LHCN-M2 (cell line): ENCODE data around the gene LRRD1. TPM values are rescaled to one million over a fixed set of nuclear protein-coding genes. Genes with fewer than 3 reads are reported as not detected.
"Not testable (repeated sequence)": the region's sequence is repeated elsewhere in the genome, so short reads cannot be mapped to it uniquely, and the experiment has no call there.

Source experiments
- DNase-seq: peaks from one replicate; pipeline ENCODE4 v3.0.0-alpha.2; 2012; ENCODE audit warnings: low read depth
- total RNA-seq: library from RNA; depleted of rRNA; stranded (reverse); fragments of >200 nt; gene quantifications from 2 replicates; pipeline ENCODE4 v1.2.3, GENCODE V29; 2014

LRRD1 gene
- total RNA-seq, 1 experiment from 2014 or later: 0.06 TPM

DNA sequence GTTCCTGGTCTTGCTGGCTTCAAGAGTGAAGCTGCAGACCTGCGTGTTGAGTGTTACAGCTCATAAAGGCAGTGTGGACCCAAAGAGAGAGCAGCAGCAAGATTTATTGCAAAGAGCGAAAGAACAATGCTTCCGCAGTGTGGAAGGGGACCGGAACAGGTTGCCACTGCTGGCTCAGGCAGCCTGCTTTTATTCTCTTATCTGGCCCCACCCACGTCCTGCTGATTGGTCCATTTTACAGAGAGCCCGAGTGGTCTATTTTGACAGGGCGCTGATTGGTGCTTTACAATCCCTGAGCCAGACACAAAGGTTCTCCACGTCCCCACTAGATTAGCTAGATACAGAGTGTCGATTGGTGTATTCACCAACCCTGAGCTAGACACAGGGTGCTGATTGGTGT lies 36.2 kb downstream of the LRRD1 start:
- not testable (repeated sequence) for DNase-seq

DNA sequence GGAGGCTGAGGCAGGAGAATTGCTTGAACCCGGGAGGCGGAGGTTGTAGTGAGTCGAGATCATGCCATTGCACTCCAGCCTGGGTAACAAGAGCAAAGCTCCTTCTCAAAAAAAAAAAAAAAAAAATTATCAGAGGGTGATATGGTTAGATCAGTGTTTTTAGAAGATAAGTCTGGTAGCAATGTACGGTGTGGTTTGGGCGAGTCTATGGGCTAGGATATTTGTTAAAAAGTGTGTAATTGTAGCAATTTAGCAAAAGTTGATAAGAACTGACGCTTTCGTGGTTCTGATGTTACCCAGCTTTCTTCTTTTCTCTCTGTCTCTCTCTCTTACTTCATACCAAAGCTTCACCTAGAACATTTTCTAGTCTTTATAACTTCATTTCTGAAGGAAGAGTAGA lies 37.8 kb downstream of the LRRD1 start:
- DNase-seq: no peak

DNA sequence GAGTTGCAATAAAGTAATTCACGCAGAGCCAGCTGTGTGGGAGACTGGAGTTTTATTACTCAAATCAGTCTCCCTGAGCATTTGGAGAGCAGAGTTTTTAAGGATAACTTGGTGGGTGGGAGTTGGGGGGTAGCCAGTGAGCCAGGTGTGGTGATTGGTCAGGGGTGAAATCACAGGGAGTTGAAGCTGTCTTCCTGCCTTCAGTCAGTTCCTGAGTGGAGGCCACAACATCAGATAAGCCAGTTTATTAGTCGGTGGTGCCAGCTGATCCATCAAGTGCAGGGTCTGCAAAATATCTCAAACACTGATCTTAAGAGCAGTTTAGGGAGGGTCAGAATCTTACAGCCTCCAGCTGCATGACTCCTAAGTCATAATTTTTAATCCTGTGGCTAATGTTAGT lies 41.4 kb downstream of the LRRD1 start:
- no peak for DNase-seq

DNA sequence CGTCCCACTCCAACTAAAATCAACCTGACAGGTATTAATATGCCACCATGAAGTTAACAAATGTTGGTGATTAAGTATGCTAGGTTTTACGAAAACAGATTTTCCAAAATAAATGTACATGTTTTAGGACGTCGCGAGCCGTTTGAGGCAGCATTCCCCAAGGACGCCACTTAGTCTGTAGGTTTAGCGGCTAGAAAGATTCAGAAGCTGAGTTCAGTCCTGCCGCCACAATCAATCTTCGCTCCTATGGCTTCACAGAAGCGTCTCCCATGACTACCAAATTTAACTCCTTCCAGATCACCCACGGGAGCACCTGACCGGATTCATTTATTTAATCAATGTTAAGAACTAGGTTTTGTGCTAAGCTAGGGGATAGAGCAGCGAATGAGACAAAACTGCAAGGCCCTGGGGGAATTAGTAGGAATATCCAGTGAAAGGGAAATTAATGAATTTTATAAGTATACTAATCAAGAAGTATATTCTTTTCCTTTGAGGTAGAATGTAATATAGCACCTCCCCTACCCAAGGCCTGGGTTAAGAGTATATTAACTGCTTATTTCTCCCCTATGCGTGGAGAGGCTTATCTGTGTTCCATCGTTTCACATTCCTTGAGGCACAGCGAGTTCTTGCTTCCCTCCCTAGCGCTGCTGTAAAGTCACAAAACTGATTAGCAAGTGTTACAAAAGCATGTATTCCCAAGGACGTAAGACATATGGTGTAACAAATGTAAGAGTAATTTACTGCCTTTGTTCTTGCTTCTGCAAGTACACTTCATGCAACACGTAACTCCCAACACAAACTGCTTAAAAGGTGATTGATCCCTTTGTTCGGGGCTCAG lies 43.7 kb downstream of the LRRD1 start:
- no peak for DNase-seq

DNA sequence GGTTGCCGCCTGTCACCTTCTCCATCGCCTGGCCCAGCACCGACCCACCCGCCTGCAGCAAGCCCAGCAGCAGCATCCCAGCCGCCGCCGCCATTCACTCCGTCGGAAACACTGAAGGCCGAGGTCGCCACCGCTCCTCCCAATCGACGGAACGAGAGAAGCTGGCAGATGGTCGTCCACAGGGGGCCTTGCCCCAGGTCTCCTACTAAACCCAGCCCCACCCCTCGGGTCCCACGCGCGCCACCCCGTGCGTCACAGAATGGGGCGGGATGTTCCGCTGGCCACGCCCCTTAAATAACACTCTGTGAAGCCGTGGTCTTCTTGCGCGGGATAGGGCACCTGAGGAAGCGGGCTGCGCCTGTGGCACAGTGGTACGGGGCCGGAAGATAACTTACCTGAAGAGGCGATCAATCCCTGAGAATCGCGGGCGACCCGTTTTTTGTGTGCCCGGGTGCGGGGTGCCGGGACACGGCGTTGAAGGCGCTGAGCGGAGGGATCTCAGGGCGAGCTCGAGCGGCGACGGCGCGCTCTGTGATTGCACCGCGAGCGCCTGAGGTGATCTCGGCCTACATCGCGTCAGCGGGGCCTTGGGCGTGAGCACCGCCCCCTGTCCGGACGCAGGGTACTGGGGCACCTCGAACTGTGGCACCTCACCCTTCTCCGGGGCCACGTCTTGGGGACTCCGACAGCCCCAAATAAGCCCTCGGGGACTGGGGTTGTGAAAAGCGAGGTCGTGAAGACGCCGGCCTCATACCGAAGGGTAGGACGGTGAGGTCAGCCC lies 44.5 kb downstream of the LRRD1 start, which contains the start of gene CYP51A1:
CYP51A1 (minus strand) TSS at position 207 of the 781 bp plus-strand sequence; CDS start at position 94, 113 bp downstream.
- peak; percentile 92 for DNase-seq

DNA sequence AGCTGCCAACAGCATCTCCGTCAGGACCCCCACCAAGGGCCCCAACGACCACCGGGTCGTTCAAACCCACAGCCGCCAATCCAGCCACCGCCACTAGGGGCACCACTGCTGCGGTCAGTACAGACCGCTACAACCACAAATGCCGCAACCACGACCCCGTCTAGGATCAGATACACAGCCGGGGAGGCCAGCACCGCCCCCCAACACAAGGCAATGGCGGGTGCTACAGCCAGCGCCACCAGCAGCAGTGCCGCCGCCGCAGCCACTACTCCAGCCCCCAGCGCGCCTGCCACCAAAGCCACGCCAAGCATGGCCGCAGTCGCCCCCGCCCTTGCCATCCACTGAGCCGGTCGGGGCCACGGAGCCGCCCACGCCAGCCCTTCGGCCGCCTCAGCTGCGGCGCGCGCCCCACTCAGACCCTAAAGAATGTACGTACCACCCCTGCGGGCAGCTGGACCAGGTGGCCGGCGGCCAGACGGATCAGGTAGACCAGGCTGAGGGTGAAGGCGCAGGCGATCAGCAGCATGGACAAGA lies 45.1 kb downstream of the LRRD1 start:
- peak; percentile 56 for DNase-seq

DNA sequence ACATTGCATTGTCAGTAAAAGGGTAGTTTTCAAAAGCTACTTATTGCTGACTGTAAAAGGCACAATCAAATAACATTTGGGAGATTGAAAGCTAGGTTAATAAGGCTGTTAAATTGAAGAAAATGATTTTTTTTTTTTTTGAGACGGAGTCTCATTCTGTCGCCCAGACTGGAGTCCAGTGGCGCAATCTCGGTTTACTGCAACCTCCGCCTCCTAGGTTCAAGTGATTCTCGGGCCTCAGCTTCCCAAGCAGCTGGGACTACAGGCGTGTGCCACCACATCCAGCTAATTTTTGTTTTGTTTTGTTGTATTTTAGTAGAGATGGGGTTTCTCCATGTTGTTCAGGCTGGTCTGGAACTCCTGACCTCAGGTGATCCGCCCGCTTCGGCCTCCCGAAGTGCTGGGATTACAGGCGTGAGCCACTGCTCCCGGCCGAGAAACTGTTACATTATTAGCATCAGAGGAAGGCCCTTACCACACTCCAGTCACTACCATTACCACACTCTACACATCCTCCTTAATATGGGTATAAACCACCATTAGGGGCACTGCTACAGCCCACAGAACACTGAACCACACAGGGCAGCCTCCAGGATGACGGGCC lies 45.7 kb downstream of the LRRD1 start:
- DNase-seq: no peak

DNA sequence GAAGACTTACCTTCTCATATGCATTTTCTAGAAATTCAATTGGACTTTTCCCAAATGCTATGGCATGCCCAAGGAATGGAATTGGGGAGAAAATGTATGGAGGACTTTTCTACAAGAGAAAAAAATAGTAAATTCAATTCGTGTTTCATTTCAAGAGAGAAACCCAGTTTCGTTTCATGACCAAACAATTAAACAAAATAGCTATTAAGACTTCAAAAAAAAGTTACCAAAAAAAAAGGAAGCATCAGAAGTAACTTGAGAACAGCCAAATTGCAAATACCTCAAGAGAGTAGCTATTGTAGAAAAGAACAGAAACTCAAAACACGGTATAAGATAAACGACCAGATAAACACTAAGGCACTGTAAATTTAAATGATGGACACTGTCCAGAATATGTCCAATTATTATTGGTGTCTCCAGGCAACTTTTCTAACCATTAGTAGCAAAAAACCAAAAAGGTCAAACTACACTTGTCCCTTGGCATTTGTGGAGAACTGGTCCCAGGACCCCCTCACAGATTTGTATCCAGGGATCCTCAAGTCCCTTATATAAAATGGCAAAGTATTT lies 47.1 kb downstream of the LRRD1 start:
- no peak for DNase-seq

DNA sequence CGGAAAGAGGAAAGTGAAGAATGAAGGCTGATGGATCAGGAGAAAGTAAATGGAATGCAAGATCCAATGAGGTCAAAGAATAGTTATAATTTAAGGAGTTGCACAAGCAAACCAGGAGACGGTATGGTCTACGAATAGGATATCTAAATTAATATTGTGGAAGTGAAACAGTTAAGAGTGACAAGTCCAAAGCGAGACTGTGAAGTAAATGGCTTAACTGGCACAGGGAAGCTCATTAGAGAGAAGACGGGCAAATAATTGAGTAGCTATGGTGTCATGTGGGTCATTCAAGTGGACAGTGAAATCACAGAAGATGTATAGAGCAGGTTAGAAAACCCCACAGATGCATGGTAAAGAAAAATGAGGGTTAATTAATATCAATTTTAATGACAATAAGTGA lies 47.8 kb downstream of the LRRD1 start:
- no peak for DNase-seq

DNA sequence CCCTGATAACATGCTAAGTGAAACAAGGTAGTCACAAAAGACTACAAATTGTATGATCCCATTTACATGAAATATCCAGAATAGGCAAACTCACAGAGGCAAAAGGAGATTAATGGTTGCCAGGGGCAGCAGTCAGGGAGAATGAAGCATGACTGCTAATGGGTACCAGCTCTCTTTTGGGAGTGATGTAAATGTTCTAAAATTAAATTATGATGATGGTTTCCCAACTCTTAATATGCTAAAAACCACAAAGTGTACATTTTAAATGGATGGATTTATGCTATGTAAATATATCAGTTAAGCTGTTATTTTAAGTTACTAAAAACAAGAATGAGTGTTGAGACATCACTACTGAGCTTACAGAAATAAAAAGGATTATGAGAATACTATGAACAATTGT lies 57.3 kb downstream of the LRRD1 start:
- no peak for DNase-seq

DNA sequence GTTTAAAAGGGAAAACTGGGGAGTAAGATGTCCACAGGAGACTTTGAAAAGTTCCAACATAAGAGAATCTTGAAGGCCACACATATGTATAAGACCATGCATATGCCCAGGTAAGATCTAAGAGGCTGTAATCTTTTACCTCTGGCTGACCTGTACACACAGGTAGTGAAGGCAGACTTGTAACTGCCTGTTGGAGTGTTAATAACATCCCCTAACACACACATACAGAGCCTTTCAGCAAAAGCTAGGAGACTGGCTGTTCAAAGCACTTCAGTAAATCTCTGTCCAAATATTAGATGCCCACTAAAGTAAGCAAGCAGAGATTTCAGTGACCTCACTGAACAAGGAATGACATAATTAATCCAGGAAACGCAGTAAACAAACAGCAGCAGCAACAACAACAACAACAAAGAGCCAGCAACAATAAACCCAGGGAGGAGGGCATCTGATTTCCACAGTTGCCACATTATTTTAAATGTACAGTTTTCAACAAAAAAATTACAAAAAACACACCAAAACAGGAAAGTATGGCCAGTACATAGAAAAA lies 59.7 kb downstream of the LRRD1 start:
- DNase-seq: no peak

DNA sequence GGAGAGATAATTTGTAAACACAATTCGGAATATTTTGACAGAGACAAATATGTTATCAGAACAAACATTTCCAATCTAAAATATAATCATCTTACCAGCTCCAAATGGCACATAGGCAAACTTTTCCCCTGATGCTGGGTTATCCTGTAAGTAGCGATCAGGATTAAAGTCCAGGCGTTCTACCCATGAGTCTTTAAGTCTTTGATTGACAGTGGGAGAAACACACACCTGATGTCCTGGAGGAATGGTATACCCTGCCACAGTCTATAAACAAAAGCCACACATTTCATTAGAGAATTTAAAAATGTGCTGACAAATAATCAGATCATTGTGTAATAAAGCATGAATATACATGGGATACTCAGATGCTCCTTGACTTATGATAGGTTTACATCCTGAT lies 62.0 kb downstream of the LRRD1 start:
- DNase-seq: no peak

DNA sequence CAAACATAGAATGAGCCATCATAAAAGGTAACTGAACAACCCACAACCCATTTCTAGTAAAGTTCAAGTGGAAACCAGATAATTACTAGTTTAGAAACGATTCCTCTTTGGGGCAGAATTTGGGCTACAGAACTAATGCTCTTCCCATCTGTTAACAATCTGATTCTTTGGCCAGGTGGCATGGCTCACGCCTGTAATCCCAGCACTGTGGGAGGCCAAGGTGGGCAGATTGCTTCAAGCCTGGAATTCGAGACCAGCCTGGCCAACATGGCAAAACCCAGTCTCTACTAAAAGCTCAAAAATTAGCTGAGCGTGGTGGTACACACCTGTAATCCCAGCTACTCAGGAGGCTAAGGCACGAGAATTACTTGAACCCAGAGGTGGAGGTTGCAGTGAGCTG lies 63.1 kb downstream of the LRRD1 start:
- DNase-seq: peak; percentile 17

DNA sequence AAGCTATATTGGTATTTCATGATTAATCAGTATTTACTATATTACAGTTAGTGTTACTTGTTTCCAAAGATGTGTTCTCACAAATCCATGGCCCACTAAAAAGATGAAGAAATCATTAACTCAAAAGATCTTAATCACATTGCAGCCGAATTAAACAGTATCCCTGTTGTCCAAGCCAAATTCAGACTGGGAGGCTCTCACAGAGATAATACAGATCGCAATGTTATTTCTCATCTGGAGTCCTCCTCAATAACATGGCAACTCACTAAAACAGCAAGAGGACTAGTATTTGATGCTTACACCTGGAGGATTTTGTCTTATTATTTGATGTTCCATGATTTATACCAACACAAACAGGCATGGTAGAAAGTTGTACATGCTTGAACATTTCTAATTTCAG lies 68.1 kb downstream of the LRRD1 start:
- no peak for DNase-seq

DNA sequence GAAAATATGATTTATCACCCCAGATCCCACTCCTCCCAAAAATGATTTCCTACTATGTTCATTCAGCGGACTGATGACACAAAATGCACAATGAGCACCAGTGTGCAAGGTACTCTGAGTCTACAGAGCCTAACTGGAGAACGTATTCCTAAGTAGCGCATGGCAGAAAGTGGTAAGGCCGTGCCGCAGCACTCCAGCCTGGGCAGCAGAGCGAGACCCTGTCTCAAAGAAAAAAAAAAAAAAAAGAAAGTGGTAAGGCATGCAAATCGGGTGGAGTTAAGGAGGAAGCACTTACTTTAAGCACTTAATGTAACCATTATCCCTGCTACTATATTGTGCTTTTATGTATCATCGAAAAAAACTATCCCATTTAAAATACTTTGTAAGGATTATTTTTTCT lies 70.1 kb downstream of the LRRD1 start:
- no peak for DNase-seq

DNA sequence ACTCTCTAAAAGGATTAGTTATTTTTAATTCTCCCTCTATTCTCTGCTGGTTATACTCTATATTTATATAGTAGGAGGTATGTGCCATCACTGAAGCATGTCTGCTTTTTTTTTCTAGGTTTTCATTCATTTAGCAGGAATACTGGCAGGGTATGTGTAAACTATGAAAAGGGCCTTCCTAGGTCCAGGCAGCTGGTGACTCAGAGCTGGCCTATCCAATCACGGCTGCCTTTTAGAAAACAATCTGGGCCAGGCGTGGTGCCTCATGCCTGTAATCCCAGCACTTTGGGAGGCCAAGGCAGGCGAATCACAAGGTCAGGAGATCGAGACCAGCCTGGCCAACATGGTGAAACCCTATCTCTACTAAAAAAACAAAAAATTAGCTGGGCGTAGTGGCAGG lies 76.1 kb downstream of the LRRD1 start:
- DNase-seq: peak; percentile 28

DNA sequence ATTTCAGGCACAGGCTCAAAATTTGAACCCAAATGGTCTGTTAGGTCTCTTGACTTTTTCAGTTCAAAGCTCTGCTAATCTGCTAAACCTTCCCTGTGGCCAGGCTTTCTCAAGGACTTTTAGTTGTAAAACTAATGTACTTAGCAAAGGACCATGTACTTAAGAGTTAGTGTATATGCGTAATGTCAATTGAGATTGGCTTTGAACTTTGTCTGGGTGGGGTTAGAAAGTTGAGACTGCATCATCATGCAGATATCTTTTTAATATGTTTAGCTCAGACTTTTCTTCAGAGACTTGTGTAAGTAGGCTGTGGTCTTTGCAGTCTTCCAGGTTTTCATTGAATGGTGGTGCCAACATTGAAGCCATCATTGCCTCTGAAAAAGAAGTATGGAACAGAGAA lies 78.4 kb downstream of the LRRD1 start:
- DNase-seq: no peak

DNA sequence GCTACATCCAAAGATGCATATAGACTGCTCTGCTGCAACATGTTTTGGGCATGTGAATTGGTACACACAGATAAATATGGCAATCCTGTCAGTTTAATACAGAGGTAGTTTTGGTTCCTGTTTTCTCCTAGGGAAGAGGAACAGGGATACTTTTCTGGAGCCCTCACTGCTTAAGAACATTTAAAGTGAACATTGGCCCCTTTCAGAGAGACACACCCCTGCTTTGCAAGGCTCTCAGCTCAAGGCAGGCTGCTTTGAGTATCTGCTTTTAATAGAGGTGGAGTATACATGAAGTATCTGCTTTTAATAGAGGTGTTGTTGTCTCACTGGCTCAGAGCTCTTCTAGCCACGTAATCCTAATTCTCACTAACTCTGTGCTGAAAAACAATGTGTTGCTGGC lies 83.6 kb downstream of the LRRD1 start:
- DNase-seq: no peak
